Keratinocyte (primary cell): ENCODE measurements around the gene EXOC4.

Experiments used
- CTCF ChIP-seq, 3 experiments: IDR thresholded peaks in 1 of 3; conservative IDR thresholded peaks in 1 of 3; optimal IDR thresholded peaks in 1 of 3; 2 replicates in 2 of 3; 3 replicates in 1 of 3; pipeline versions ENCODE3 to v1.5.1; 2011; ENCODE audit warnings: low read length in 3 of 3, mild to moderate bottlenecking in 3 of 3, moderate library complexity in 2 of 3, control low read depth in 1 of 3, inconsistent platforms in 1 of 3; ENCODE audit not compliant: insufficient read depth in 2 of 3; ENCODE audit errors: extremely low read depth in 1 of 3
- EZH2 ChIP-seq: IDR thresholded peaks from one replicate; pipeline ENCODE4 v1.6.1; 2012; ENCODE audit warnings: inconsistent platforms, mild to moderate bottlenecking, low read length, moderate library complexity

- no peak for TF ChIP-seq CTCF (optimal IDR thresholded peaks at IDR 0.05 in 1 of 3, IDR thresholded peaks at IDR 0.05 in 1 of 3, conservative IDR thresholded peaks at IDR 0.05 in 1 of 3; ENCODE audit: extremely low read depth in 1 of 3, insufficient read depth in 2 of 3, low read length in 3 of 3)
- no peak for TF ChIP-seq EZH2
These were observed 567.7 kb downstream of the EXOC4 start for GRCh38 chr7:133820584-133820983.
